Stimulated activated CD8-positive, alpha-beta memory T cell treated with anti-CD3 and anti-CD28 coated beads, Interleukin-7, amount 100 ng/mL, for 24 hours (primary cell): ENCODE measurements around the gene TRIO.

Experiments
- DNase-seq: peaks from one replicate; pipeline ENCODE4 v3.0.0-alpha.2; 2020; ENCODE audit warnings: low read depth

Gene TRIO

DNA sequence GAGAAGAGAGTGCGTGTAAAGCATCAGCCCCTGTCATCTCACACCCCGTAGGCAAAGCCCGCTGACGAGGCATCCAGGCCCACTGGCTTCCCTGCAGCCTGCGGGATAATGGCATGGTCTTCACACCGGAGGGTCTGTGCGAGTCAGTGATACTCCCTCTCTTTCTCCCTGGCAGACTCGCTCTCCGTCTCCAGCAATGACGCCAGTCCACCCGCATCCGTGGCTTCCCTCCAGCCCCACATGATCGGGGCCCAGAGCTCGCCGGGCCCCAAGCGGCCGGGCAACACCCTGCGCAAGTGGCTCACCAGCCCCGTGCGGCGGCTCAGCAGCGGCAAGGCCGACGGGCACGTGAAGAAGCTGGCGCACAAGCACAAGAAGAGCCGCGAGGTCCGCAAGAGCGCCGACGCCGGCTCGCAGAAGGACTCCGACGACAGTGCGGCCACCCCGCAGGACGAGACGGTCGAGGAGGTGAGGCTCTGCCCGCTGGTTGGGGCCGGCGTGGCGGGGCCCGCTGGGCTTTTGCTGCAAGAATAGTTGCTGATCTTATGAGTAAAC is 317.8 kb downstream of the TRIO start:
- DNase-seq, result no peak

DNA sequence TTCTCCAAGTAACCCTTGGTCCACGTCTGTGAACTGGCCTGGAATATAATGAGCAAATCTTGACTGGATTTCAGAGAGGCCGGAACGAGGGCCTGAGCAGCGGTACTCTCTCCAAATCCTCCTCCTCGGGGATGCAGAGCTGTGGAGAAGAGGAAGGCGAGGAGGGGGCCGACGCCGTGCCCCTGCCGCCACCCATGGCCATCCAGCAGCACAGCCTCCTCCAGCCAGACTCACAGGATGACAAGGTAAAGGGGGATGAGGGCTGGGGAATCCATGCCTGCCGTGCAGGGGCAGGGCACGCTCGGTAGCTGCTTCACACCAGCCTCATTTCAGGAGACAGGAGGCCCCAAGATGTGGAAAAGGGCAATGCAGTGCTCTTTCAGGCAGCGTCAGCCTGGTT is 319.5 kb downstream of the TRIO start:
- DNase-seq, result no peak

GRCh38 chr5:14463629-14464028 is 320.5 kb downstream of the TRIO start:
- no peak for DNase-seq

- no peak for DNase-seq
These were observed 321.0 kb downstream of the TRIO start for GRCh38 chr5:14464096-14464495.

DNA sequence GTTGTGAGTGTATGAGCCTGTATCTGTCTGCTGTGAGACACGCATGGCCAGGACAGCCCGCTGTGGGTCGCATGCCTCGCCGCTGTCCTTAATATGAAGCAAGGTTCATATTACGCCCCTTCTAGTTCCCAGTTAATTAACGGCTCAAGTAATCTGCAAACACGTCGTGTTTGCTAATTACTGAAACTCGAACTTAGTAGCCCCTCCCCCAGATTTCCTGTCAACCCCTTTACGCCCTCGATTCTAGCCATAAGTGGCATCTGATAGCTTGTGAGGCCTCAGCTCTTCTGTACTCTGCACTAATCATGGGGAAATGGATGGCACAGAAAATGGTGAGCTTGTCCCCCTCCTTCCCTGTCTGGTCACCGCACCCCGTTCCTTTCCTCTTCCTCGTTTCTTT is 321.5 kb downstream of the TRIO start:
- no peak for DNase-seq

- no peak for DNase-seq
These were observed 322.0 kb downstream of the TRIO start for GRCh38 chr5:14465116-14465515.

- DNase-seq, result no peak
These were observed 322.6 kb downstream of the TRIO start for GRCh38 chr5:14465776-14466175.

DNA sequence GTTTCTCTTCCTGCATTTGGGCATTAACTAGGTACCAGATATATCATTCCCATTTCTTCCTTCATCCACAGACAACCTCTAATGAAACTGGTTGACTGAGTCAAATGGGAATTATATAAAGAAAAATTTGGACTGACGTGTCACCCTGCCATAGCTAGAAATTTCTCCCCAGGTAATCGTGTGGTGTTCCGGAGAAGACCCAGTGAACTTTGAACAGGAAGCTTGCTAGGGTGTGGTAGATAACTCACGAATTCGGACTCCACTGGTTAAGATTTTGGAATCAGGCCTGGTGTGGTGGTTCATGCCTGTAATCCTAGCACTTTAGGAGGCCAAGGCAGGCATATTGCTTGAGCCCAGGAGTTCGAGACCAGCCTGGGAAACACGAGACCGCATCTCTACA is 324.1 kb downstream of the TRIO start:
- DNase-seq, result no peak

DNA sequence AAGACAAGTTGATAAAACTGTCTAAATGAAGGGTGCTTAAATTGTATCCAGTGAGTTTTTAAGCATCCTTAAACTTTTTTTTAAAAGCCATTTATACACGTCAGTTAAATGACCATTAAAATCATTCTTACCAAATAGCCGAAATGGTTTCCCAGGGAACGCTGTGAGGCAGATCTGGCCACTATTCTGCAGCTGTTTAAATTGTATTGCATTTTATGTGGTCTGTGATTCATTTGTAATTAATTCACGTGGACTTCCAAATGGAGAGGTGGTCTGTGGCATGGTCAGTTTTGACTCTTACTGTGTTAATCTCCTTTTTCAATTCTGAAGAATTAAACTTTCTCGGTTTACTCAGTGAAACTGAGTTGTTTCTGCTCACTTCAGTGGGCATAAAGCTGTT is 324.7 kb downstream of the TRIO start:
- DNase-seq, result no peak

DNA sequence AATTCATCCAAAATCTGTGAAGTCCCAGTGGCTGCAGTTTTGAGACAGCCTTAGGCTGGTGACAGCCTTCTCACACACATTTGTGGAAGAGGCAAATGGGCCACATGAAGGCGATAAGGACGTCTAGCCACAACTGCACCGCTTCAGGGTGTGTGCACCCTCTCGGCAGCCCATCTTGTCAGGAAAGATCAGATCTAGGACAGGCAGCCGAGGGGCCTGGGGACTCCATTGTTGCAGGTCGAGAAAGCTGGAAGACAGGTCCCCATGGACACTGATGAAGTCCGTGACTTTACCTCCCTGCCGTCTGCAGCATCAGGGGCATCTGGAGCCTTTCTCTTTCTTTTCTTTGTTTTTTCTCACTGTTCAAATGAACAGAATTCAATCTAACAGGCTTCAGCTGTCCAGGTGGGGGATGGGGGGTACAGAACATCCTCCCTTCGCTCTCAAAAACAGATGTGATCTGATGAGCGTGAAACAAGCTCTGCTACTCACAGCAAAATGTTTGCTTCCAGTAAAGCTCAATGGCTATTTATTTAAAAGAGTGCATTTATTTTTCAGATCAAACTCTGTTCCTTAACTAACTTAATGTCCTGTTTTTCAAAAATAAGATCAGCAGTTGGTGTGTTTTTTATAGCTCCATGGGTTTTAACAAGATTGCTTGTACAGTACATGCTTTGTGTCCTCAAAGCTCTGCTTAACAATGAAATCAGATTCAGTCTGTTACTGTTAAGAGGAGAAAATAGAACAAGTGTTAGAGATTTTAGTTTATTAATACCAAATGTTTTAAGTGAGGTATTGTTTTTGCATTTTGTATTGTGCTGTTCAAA is 326.6 kb downstream of the TRIO start:
- DNase-seq, result no peak

DNA sequence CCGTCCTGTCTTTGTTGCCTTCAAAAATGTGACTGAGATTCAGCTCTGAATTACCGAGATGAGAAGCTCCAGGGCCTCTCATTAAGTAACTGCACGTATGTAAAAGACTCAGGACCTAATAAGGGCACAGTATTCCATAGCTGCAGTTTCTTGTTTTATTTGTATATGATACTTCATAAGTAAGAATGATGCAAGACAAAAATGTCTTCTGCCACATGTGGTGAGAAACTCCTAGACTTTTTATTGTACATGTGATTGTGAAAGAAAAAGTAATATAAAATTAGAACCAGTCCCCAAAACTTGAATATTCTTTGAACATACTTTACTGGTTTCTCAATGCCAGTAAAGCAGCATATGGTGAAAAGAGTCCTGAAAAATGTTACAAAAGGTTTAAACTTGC is 328.4 kb downstream of the TRIO start:
- DNase-seq, result no peak

GRCh38 chr5:14472986-14473567 is 329.9 kb downstream of the TRIO start:
- no peak for DNase-seq

- no peak for DNase-seq
These were observed 331.9 kb downstream of the TRIO start for GRCh38 chr5:14475045-14475444.

GRCh38 chr5:14476786-14477435 is 333.8 kb downstream of the TRIO start:
- DNase-seq, result no peak

- DNase-seq, result no peak
These were observed 336.1 kb downstream of the TRIO start for GRCh38 chr5:14479143-14479696.

- DNase-seq, result no peak
These were observed 338.2 kb downstream of the TRIO start for GRCh38 chr5:14481349-14481748.

- no peak for DNase-seq
These were observed 338.9 kb downstream of the TRIO start for GRCh38 chr5:14482085-14482484.

GRCh38 chr5:14483504-14484157 is 340.5 kb downstream of the TRIO start:
- DNase-seq, result no peak

GRCh38 chr5:14486486-14486885 is 343.3 kb downstream of the TRIO start:
- DNase-seq, result no peak

- DNase-seq, result no peak
These were observed 344.1 kb downstream of the TRIO start for GRCh38 chr5:14486996-14487896.

- DNase-seq, result no peak
These were observed 344.9 kb downstream of the TRIO start for GRCh38 chr5:14487897-14488570.
